Activated naive CD8-positive, alpha-beta T cell treated with anti-CD3 and anti-CD28 coated beads, Interleukin-2, amount 50 U/mL, for 16 hours (primary cell): ENCODE measurements around the gene VEGFD.
"Not testable (repeated sequence)": the region's sequence is repeated elsewhere in the genome, so short reads cannot be mapped to it uniquely, and the experiment has no call there.

Experiments used
- DNase-seq: peaks from one replicate; pipeline ENCODE4 v3.0.0-alpha.2; 2020; ENCODE audit warnings: low read depth, low spot score

The VEGFD gene

GRCh38 chrX:15305899-15306298, 78.3 kb downstream of the VEGFD start:
- DNase-seq: not testable (repeated sequence)

GRCh38 chrX:15301924-15302323, 82.3 kb downstream of the VEGFD start:
- DNase-seq: no peak

GRCh38 chrX:15299941-15300851, 84.0 kb downstream of the VEGFD start:
- no peak for DNase-seq

GRCh38 chrX:15298780-15299179, 85.4 kb downstream of the VEGFD start:
- no peak for DNase-seq

- DNase-seq: no peak
These were observed 86.0 kb downstream of the VEGFD start for GRCh38 chrX:15298201-15298600.
